K562 (cell line): ENCODE results near the gene OR6S1. TPM values are rescaled to one million over a fixed set of nuclear protein-coding genes. Genes with fewer than 3 reads are reported as not detected.

Experiments used
- BRCA1 ChIP-seq, 2 experiments: fragments of 450-650 bp in 1 of 2; sonication (generic) in 1 of 2; formaldehyde crosslinking in 1 of 2; IDR thresholded peaks; 2 replicates each; pipeline versions ENCODE4 v1.5.0 to v1.6.1; 2017 to 2020; ENCODE audit warnings: mild to moderate bottlenecking in 1 of 2, missing genetic modification reagents in 1 of 2
- BRD9 ChIP-seq: fragments of 450-650 bp; IDR thresholded peaks from 2 replicates; pipeline ENCODE4 v1.6.1; 2018; ENCODE audit warnings: low read depth; ENCODE audit not compliant: partially characterized antibody
- CTBP1 ChIP-seq: fragments of 450-650 bp; IDR thresholded peaks from 2 replicates; pipeline ENCODE4 v1.6.1; 2016; ENCODE audit warnings: borderline replicate concordance
- DIDO1 ChIP-seq: fragments of 450-650 bp; IDR thresholded peaks from 2 replicates; pipeline ENCODE4 v1.6.1; 2016; ENCODE audit warnings: low read depth, missing biosample characterization, missing genetic modification characterization
- FOSL1 ChIP-seq: fragments of 200-800 bp; sonication (Bioruptor generic); conservative IDR thresholded peaks from 2 replicates; pipeline ENCODE4 v1.6.1; 2016; ENCODE audit warnings: missing genetic modification characterization, missing compliant biosample characterization
- KLF6 ChIP-seq: fragments of 250-450 bp; sonication (Bioruptor Pico); IDR thresholded peaks from 2 replicates; pipeline ENCODE4 v1.4.0; 2020; ENCODE audit warnings: mild to moderate bottlenecking, moderate library complexity, borderline replicate concordance
- MYC ChIP-seq, 2 experiments: fragments of 250-450 bp in 1 of 2; sonication (Bioruptor Pico) in 1 of 2; IDR thresholded peaks; 2 replicates each; pipeline versions ENCODE4 v1.5.1 to v1.6.1; 2012 to 2021; ENCODE audit warnings: low read depth in 2 of 2, borderline replicate concordance in 1 of 2, improper control_type of control experiment in 1 of 2, low read length in 1 of 2, mild to moderate bottlenecking in 1 of 2, moderate library complexity in 1 of 2
- PHB ChIP-seq: fragments of 250-450 bp; sonication (Bioruptor Pico); IDR thresholded peaks from 2 replicates; pipeline ENCODE4 v1.5.0; 2021
- TRIM24 ChIP-seq, 2 experiments: fragments of 450-650 bp; IDR thresholded peaks; 2 replicates each; pipeline ENCODE4 v1.6.1; 2016
- TSC22D4 ChIP-seq: fragments of 450-650 bp; IDR thresholded peaks from 2 replicates; pipeline ENCODE4 v1.6.1; 2016; ENCODE audit warnings: missing genetic modification characterization, missing biosample characterization, control low read depth
- ZFP30 ChIP-seq: fragments of 250-450 bp; sonication (Bioruptor Pico); IDR thresholded peaks from 2 replicates; pipeline ENCODE4 v1.8.0; 2022; ENCODE audit warnings: moderate library complexity, mild to moderate bottlenecking, inconsistent platforms, borderline replicate concordance
- ZKSCAN1 ChIP-seq: fragments of 150-350 bp; IDR thresholded peaks from 2 replicates; pipeline ENCODE4 v1.6.1; 2016; ENCODE audit warnings: low read depth, low read length
- ZNF583 ChIP-seq: fragments of 250-450 bp; sonication (Bioruptor Pico); IDR thresholded peaks from 2 replicates; pipeline ENCODE4 v1.4.0; 2020
- polyA plus RNA-seq, 8 experiments: library from polyadenylated mRNA; depleted of rRNA in 4 of 8; stranded (reverse) in 5 of 8; unstranded in 3 of 8; fragments of >200 nt; fragmentation: Nextera tagmentation in 2 of 8; fragmentation: Illumina TruSeq in 1 of 8; extraction: Ambion mirVana in 2 of 8; extraction: Trizol in 1 of 8; gene quantifications; 2 replicates each; pipeline versions ENCODE4 v1.2.1 to v1.2.3, GENCODE V29; 2011 to 2014; ENCODE audit warnings: inconsistent platforms in 1 of 8, missing spikeins in 1 of 8
- total RNA-seq, 7 experiments: library from RNA; depleted of rRNA in 6 of 7; stranded (reverse); fragments of >200 nt in 6 of 7; fragmentation: Illumina TruSeq in 2 of 7; extraction: Trizol in 2 of 7; gene quantifications; 2 replicates each; pipeline versions ENCODE4 v1.2.1 to v1.2.3, GENCODE V29; 2011 to 2021; ENCODE audit warnings: low replicate concordance in 1 of 7
- TF ChIP-seq, protein P1 (sequence below): fragments of 450-650 bp; formaldehyde crosslinking; IDR thresholded peaks from 2 replicates; pipeline ENCODE4 v1.4.0; 2022; ENCODE audit warnings: missing genetic modification characterization
- TF ChIP-seq, protein P2 (sequence below), 3 experiments: IDR thresholded peaks in 2 of 3; conservative IDR thresholded peaks in 1 of 3; 2 replicates each; pipeline ENCODE4 v1.5.1; 2011 to 2012; ENCODE audit warnings: low read length in 3 of 3, mild to moderate bottlenecking in 3 of 3, control low read depth in 2 of 3, improper control_type of control experiment in 1 of 3, inconsistent platforms in 1 of 3, low read depth in 1 of 3, mixed read lengths in 1 of 3, moderate library complexity in 1 of 3; ENCODE audit not compliant: insufficient read depth in 2 of 3
- TF ChIP-seq, protein P3 (sequence below): fragments of 250-450 bp; sonication (Bioruptor Pico); IDR thresholded peaks from 2 replicates; pipeline ENCODE4 v1.5.0; 2020; ENCODE audit warnings: mild to moderate bottlenecking
- TF ChIP-seq, protein P4 (sequence below): IDR thresholded peaks from 3 replicates; pipeline ENCODE4 v1.6.1; 2011; ENCODE audit warnings: borderline replicate concordance, mild to moderate bottlenecking, moderate library complexity; ENCODE audit not compliant: insufficient read length; ENCODE audit errors: extremely low read depth

Gene OR6S1
- total and polyA plus RNA-seq, 9 of the 15 experiments (the other 6 are each of a cell fraction or from before 2014, with no cell fraction given), result not detected

DNA sequence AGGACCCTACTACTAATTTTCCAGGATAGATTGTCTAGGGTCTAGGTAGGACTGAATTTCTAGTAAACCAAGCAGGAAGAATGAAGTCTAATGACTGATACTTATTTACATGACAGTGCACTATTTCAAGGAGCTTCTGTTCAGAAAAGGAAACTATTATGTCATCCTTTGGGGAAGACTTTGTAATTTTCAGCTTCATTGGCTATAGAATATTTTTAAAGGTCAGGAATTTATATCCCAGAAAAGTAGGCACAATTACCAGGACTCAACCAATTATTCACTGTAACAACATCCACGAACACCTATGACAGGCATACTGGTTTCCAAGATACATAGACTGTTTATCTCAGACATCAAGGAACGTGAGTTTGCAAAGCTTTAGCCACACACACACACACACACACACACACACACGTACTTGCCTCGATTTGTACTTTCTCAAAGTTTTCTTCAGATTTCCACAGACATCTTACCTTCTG, 23.2 kb downstream of the OR6S1 start (continued):
- no peak for TF ChIP-seq BRD9
- TF ChIP-seq, protein P1, sequence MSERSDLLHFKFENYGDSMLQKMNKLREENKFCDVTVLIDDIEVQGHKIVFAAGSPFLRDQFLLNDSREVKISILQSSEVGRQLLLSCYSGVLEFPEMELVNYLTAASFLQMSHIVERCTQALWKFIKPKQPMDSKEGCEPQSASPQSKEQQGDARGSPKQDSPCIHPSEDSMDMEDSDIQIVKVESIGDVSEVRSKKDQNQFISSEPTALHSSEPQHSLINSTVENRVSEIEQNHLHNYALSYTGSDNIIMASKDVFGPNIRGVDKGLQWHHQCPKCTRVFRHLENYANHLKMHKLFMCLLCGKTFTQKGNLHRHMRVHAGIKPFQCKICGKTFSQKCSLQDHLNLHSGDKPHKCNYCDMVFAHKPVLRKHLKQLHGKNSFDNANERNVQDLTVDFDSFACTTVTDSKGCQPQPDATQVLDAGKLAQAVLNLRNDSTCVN (CRISPR knock-in tag), result no peak
- no peak for TF ChIP-seq TSC22D4
- TF ChIP-seq TRIM24 (IDR thresholded peaks at IDR 0.05), result peak in 1 of 2 experiments; percentile 19; a peak in 1 of 4 replicates
- no peak for TF ChIP-seq ZKSCAN1
- no peak for TF ChIP-seq FOSL1
- no peak for TF ChIP-seq BRCA1 (IDR thresholded peaks at IDR 0.05)
- TF ChIP-seq BRCA1 (CRISPR knock-in tag; IDR thresholded peaks at IDR 0.05), result no peak
- no peak for TF ChIP-seq PHB
- TF ChIP-seq ZNF583, result no peak
- no peak for TF ChIP-seq ZFP30 (CRISPR knock-in tag)
- TF ChIP-seq, protein P2, sequence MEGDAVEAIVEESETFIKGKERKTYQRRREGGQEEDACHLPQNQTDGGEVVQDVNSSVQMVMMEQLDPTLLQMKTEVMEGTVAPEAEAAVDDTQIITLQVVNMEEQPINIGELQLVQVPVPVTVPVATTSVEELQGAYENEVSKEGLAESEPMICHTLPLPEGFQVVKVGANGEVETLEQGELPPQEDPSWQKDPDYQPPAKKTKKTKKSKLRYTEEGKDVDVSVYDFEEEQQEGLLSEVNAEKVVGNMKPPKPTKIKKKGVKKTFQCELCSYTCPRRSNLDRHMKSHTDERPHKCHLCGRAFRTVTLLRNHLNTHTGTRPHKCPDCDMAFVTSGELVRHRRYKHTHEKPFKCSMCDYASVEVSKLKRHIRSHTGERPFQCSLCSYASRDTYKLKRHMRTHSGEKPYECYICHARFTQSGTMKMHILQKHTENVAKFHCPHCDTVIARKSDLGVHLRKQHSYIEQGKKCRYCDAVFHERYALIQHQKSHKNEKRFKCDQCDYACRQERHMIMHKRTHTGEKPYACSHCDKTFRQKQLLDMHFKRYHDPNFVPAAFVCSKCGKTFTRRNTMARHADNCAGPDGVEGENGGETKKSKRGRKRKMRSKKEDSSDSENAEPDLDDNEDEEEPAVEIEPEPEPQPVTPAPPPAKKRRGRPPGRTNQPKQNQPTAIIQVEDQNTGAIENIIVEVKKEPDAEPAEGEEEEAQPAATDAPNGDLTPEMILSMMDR (IDR thresholded peaks at IDR 0.05 in 2 of 3, conservative IDR thresholded peaks at IDR 0.05 in 1 of 3; ENCODE audit: insufficient read depth in 2 of 3, low read depth in 1 of 3, low read length in 3 of 3), result no peak
- TF ChIP-seq CTBP1, result 0 out of 2 replicates have a peak, but pooled peaks have one; percentile 27
- TF ChIP-seq MYC (IDR thresholded peaks at IDR 0.05; ENCODE audit: low read depth, low read length), result no peak
- no peak for TF ChIP-seq MYC (CRISPR knock-in tag; IDR thresholded peaks at IDR 0.05; ENCODE audit: borderline replicate concordance, low read depth)
- no peak for TF ChIP-seq KLF6 (CRISPR knock-in tag)
- TF ChIP-seq, protein P3, sequence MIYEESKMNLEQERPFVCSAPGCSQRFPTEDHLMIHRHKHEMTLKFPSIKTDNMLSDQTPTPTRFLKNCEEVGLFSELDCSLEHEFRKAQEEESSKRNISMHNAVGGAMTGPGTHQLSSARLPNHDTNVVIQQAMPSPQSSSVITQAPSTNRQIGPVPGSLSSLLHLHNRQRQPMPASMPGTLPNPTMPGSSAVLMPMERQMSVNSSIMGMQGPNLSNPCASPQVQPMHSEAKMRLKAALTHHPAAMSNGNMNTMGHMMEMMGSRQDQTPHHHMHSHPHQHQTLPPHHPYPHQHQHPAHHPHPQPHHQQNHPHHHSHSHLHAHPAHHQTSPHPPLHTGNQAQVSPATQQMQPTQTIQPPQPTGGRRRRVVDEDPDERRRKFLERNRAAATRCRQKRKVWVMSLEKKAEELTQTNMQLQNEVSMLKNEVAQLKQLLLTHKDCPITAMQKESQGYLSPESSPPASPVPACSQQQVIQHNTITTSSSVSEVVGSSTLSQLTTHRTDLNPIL (CRISPR knock-in tag), result no peak
- TF ChIP-seq, protein P4, sequence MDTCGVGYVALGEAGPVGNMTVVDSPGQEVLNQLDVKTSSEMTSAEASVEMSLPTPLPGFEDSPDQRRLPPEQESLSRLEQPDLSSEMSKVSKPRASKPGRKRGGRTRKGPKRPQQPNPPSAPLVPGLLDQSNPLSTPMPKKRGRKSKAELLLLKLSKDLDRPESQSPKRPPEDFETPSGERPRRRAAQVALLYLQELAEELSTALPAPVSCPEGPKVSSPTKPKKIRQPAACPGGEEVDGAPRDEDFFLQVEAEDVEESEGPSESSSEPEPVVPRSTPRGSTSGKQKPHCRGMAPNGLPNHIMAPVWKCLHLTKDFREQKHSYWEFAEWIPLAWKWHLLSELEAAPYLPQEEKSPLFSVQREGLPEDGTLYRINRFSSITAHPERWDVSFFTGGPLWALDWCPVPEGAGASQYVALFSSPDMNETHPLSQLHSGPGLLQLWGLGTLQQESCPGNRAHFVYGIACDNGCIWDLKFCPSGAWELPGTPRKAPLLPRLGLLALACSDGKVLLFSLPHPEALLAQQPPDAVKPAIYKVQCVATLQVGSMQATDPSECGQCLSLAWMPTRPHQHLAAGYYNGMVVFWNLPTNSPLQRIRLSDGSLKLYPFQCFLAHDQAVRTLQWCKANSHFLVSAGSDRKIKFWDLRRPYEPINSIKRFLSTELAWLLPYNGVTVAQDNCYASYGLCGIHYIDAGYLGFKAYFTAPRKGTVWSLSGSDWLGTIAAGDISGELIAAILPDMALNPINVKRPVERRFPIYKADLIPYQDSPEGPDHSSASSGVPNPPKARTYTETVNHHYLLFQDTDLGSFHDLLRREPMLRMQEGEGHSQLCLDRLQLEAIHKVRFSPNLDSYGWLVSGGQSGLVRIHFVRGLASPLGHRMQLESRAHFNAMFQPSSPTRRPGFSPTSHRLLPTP, result no peak
- TF ChIP-seq DIDO1 (tag), result no peak
